SH-SY5Y (cell line): Measurements from ENCODE around the gene TATDN3.

Experiments
- GATA2 ChIP-seq: IDR thresholded peaks from 2 replicates; pipeline ENCODE4 v1.6.1; 2011; ENCODE audit warnings: mild to moderate bottlenecking, low read depth, low read length
- GATA3 ChIP-seq: IDR thresholded peaks from 2 replicates; pipeline ENCODE4 v1.6.1; 2011; ENCODE audit warnings: low read depth, mild to moderate bottlenecking, low read length, moderate library complexity

- TF ChIP-seq GATA2 (no peak), GATA3 (no peak)
Measured at GRCh38 chr1:212794561-212795014, 2.9 kb downstream of the TATDN3 start.
